Head of caudate nucleus (tissue), 42 donors: Measurements from ENCODE around the gene AKAP13.
A peak's percentile ranks its signal among the peaks of the same experiment; 100 is the strongest.
"Not testable (repeated sequence)": the region's sequence is repeated elsewhere in the genome, so short reads cannot be mapped to it uniquely, and the experiment has no call there.

Experiments used
- DNase-seq, 42 donors: peaks; one replicate each; pipeline versions ENCODE4 v3.0.0 to v3.0.0-alpha.2; 2020 to 2021; ENCODE audit warnings: mixed read lengths in 7 of 42
- intact Hi-C: fragments of 100-400 bp; cut with DNase I; formaldehyde crosslinking; loops from one replicate; pipeline ENCODE4 v1.15.0; 2022

AKAP13 gene

DNA sequence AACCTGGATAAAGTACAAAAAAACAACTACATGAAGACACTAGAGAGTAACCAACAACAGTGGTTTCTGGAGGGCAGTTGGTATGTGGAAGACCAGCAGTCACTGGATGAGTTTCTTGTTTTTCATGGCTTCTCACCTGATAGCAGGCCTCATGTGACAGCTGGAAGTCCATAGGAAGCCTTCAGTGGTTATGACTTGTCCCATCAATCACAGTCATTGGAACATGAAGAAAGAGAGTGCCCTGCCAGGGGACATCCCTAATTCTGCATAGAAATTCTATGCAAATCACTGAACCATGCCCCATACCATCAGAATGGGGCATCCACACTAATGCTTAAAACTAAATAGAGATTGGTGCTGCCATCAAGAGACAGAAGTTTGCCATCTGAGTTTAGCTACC is 81.6 kb downstream of the AKAP13 start:
- DNase-seq: no peak
- intact Hi-C loops: no loop called here

DNA sequence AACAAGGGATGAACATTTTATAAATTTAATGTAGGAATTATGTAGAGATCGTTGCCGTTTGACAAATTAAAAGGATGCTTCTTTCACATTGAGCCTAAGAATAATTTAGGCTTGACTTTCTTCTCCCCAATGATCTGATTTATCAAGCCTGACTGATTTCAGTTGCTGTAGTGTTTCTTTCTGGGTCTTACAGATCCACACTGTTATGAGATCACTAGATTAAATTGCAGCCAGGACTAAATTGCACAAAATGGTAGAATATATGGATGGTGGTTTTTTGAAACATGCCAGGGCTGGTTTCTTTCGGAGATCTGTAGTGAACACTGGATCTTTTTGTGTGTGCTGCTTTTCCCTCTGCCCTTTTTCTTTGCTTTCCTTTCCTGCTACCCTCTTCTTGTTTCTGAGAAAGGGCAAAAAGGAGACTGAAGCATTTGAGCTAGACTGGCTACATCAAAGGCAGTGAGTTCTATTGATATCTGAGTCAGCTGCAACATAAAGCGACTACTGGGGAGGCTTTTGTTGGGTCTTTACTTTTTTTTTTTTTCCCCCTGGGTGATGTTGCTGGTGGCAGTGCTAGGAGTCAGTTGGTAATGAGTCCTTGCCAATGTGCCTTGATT is 83.0 kb downstream of the AKAP13 start:
- DNase-seq: no peak
- intact Hi-C loops: no loop called here

DNA sequence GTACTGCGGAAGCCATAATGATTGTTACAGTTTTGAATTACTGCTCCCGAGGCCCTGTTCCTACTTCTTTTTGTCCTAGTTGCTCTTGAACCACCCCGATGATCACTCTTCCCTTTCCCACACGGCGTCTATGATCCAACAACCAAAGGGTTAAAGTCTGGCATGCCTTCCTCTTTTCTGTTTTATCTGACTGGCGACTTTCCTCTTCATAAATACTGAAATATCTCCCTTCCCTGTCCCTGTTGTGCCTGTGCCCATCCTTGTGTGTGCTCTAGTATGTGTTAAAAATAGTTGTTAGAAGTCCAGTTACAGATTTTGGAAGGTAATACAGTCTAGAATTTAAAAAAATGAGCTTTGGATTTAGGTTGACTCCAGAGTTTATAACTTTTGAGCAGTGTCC is 83.6 kb downstream of the AKAP13 start:
- intact Hi-C loops: no loop called here
- no peak for DNase-seq

DNA sequence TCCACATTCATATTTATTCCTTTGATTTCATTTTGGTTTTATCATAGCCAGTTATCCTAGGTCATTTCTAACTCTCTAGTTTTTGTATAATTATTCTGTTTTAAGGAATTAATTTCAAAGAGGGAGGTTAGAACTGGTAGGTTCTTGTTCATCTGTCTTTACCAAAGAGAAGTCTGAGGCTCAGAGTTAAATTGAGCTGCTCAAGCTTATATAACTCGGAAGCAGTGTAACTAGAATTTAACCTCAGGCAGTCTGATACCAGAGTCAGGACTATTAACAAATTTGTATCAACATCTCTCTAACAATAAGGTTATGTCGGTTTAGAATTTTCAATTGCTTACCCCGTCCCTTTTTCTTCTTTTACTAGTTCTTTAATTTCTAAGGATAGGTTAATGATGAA is 84.1 kb downstream of the AKAP13 start:
- DNase-seq: no peak
- intact Hi-C loops: no loop called here

DNA sequence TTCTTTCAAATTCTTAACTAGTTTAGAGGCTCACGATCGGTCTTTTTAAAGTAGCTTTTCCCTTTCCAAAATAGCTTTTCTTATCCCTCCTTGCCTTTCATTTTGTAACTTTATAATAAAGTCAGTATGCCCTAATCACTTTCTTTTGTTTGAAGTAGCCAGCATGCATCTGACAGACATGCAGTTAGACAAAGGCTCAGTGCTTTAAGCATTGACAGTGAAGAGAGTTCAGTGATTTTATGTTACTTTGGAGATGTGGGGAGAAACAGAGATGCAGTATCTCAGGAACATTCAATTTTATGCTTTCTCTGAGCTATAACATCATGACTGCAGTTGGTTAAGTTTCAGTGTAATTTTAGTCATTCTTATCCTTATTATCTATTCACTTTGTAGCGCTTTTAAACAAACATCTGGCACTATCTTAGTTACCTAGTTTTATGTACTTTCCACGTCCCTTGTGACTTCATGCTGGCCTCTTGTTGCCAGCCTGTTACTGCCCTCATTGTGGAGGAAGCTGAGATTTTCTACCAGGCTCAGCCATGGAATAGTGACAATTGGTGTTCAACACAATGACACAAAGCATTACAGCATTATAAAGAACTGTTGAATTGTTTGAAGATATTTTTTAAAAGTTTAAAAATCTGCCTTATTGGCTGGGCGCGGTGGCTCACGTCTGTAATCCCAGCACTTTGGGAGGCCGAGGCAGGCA is 90.3 kb downstream of the AKAP13 start:
- intact Hi-C loops: no loop called here

DNA sequence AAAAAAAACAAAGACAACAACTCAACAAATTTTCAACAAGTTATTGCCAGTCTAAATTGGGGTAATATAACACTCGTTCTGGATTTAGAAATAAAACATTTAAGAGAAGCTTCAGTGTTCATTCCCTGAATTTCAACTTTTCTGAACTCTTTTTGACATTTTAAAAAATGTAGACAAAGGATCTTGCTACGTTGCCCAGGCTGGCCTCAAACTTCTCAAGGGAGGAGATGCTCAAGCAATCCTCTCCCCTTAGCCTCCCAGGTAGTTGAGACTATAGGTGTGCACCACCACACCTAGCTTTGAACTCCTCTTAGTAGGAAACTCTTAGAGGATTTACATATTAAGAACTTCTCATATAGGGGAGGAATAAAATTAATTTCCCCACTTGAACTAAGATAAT is 91.9 kb downstream of the AKAP13 start:
- intact Hi-C loops: no loop called here
- no peak for DNase-seq

More for the DNA sequence above, 90.3 kb downstream of the AKAP13 start:
- DNase-seq: no peak

DNA sequence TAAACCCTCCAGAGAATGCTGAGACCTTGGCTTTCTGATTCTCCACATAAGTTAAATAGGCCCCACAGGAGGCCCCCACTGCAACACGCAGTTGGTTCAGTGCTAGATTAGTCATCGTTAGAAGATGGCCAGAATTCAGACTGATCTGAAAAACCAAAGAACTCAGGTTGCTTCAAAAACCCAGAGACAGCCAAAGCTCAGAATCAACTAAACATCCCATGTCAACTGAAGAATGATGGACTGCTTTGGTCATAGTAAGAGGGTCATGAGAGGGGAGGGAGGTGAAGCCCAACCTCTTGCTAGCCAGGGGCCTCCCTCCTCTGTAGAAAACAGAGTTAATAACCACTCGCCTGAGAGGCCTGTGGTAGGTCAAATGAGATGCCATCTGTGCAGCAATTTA is 93.1 kb downstream of the AKAP13 start:
- intact Hi-C loops: no loop called here
- no peak for DNase-seq

DNA sequence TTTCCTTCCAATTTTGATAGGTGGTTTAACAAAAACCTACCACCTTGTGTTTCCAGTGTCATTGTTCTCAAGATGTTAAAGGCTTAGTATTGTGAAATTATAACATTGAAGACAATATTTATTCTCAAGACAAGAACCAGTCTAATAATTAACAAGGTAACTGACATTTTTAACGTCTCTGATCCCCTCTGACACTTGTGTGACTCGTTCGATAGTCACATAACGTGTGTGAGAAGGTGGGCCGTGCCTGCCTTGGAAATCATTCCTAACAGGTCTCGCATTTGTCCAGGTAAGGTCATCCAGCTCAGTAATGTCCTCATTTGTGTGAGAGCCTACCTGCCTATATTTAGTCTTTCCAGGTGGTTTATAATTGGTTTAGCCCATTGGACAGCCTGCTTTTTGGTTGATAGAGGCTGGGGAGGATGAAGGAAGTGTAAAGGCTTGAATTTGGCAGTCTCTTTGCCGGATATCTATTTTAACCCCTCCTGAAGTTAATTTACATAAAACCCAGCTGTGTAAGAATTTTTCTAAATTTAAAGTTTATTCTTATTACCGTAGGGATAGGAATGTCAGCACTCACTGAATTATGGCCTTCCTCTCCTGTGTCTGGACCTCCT is 94.4 kb downstream of the AKAP13 start:
- DNase-seq: no peak
- intact Hi-C loops: no loop called here

DNA sequence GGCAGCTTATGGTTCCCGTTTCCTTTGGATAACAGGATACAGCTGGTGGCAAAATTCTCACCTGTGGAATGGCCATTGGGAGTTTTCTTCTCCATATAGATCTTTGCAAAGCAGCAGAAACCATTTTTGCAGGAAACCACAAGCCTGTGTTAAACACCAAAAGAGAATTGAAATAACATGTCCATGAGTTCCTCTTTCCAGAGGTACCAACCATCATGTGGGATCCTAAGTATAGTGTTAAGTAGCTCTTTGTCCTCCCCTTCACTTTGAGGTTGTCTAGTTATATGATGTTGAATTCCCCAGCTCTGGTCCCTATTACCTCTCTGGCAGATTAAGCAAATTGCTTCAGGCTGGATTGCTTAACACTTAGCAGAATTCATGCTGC is 94.9 kb downstream of the AKAP13 start:
- DNase-seq: no peak
- intact Hi-C loops: no loop called here

DNA sequence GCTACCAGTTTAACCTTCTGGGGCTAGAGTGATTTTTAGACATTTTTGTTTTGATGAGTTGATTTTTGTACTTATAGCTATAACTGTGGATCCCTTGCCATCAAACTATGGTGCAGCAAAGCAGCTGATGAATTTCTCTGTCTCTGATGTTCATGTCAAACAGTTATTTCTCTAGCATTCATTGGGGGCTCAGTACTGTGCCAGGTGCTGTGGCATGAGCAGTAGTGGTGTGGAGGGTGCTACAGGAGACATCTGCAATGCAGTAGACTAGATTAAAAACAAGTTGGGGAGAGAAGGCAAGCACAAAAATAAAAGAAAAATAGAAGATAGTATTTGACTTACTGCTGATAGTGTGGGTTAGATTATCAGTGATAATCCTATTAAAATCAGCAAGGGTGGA is 95.3 kb downstream of the AKAP13 start:
- no peak for DNase-seq
- intact Hi-C loops: no loop called here

DNA sequence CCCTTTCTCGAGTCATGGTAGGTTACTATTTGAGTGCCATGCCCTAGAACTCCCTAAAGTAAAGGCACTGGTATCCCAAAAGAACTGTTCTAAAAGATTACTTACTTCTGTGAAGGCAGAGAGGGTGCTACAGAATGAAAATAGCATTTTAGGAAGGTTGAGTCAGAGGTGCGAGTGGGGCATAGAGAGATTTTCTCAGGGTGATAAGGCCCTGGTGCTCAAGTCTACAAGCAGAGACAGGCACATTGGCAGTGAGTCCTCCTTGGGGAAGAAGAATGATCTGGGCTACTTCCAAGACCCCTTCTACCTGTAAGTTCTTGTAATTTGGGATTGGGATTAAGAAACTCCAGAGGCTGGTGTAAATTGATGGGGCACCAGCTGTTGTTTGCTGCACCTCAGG is 96.7 kb downstream of the AKAP13 start:
- no peak for DNase-seq
- intact Hi-C loops: no loop called here

DNA sequence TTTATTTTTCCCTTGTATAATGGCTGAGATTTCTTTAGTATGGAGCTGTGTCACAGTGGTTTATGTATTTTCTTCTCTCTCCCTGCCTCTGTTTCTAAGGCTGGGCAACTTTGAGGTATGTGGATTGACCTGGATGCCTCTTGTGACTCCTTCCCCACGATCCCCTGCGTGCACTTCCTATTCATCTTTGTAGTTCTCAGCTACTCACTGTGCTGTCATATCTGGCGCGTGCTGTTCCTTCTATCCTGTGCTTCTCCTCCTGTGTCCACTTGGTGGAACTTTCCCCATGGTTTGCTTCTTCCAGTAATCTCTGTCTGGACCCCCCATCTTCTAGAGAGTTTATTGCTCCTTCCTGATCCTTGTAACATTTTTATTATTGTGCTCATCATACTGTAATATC is 97.3 kb downstream of the AKAP13 start:
- no peak for DNase-seq
- intact Hi-C loops: no loop called here

DNA sequence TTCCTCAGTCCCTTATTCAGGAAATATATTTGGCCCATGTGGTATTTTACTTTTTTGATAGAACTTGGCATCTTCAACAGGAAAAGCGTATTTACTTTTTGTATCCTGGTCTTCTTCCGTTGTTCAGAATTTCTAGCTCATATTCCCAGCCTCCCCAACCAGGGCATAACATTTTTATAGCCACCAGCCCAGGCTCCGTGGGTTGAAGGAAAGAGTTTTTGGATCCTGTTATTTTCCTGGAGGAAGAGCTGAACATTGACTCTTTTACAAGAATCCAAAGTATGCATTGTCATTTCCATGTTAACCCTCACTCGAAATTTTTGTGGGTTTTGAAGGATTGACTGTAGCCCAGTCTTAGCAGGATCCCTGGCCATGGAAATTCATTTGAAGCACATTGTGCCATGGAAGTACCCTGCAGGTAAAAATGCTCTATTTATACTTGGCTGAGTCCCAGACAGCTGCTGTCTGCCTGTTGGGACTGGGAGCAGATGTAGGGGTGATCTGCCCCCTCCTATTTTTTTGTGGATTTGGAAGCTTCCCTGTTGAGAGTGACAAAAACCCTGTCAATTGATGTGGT is 98.8 kb downstream of the AKAP13 start:
- DNase-seq: no peak
- intact Hi-C loops: no loop called here

DNA sequence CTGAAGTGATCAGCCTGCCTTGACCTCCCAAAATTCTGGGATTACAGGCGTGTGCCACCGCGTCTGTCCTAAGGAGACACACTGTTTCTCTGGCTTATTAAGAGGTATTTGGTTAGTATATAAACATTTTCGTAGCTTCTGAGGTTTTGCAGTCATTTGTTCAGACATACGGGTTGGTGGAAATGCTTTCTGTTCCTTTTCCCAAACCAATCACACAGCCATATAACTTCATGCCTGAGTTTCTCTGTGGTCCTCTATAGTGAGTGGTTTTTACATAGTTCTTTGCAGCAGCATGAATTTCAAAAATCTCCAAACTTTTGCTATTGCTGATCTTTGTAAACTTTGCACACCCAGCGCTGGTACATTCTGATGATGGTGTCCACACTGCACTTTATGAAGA is 100.5 kb downstream of the AKAP13 start:
- intact Hi-C loops: no loop called here
- no peak for DNase-seq

DNA sequence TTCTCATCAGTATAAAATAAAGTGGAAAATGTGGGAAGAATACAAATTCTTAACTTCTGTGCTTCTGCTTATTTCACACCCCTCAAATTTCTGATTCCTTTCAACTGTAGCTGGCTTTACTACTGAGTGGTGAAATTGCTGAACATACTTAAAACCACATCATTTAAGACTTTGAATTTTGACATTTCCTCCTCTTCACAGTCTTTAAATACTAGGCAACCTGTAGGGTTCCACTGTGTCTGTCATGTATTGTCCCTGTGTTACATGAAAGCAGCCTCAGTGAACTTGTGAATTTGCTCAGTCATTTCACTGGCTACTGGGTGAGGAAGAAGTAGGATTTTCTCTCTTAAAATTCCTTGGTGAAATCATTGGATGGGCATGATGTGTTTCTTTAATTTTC is 101.1 kb downstream of the AKAP13 start:
- intact Hi-C loops: not testable (repeated sequence)

DNA sequence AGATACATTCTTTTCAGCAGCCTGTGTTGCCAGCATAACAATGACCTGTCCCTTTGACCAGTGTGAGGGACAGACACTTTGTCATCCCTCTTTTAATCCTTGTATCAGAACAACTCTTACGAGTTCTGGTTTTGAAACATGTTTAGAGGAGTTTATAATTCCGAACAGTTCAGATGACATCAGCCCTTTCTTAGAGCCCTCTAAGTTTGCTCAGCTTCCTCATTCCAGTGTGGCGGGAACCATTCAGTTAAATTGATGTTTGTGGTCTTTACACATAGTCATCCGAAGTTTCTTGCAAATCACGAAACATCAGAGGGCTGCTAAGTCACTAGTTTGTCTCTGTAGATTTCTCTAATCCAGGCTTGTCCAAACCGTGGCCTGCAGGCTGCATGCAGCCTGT is 102.5 kb downstream of the AKAP13 start:
- intact Hi-C loops: no loop called here

More for the DNA sequence above, 101.1 kb downstream of the AKAP13 start:
- not testable (repeated sequence) for DNase-seq

DNA sequence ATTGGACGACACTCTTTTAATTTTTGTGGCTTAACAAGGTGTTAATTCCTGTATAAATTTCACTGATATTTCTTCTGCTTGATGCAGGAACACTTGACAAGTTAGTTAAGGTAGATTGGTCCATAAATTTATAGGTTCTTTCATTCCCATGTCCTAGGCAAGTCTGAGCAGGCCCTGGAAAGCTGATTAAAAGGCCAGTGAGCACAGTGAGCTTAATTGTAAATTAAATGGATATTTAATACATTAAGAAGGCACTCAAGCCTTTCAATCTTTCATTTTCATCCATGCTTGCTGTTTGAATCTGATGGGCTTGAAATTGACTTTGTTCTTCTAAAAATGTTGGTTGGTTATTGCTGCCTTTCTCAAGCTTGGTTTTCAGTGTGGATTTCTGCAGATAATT is 103.6 kb downstream of the AKAP13 start:
- DNase-seq, intact Hi-C loops: not testable (repeated sequence)

More for the DNA sequence above, 102.5 kb downstream of the AKAP13 start:
- no peak for DNase-seq

DNA sequence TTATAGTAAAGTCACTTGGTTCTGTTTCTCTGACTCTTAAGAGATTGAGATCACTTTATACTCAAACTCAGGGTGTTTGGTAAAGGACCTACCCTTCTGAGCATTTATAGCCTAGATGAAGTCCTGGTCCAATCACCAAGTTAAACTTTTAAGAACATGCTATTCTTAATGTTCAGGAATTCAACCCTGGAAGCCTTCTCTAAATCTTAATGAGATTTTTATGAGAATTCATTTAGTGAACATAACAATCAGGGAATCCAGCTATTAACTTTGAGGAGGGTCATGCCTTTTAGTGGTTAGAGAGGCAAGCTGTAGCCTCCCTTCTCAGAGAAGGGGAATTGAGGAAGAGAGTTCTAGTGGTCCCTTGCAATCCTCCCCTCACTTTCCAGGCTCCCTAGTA is 104.5 kb downstream of the AKAP13 start:
- intact Hi-C loops: not testable (repeated sequence)

DNA sequence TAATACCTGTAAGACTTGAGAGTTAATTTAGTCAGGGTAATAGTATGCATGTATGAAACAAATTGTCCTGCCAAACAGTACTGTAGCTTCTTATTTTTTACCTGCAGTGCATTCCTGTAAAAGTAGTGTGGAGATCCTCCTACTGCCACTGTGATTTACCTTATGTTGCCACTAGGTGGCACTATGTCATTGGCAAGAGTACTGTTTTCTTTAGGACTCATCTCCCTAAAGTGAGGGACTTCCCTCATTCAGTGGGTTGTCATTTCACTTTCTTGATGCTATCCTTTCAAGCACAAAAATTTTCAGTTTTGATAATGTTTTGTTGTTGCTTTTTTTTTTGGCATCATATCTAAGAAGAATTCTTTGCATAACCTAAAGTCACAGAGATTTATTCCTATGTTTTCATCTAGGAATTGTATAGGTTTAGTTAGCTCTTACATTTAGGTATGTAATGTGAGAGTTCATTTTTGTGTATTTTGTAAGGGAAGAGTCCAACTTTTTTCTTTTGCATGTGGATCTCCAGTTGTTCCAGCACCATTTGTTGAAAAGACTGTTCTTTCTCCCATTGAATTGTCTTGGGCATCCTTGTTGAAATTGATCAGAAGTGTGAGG is 105.7 kb downstream of the AKAP13 start:
- intact Hi-C loops: no loop called here
- peak in 30 of 42 donors; percentile 12 to 92 (median 67) for DNase-seq

More for the DNA sequence above, 104.5 kb downstream of the AKAP13 start:
- not testable (repeated sequence) for DNase-seq

DNA sequence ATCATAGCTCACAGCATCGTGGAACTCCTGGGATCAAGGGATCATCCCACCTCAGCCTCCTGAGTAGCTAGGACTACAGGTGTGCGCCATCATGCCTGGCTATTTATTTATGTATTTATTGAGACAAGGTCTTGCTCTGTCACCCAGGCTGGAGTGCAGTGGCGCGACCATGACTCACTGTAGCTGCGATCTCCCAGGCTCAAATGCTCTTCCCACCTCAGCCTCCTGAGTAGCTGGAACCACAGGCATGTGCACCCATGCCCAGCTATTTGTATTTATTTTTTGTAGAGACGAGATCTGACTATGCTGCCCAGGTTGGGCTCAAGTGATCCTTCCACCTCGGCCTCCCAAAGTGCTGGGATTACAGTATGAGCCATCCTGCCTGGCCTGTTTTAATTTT is 107.4 kb downstream of the AKAP13 start:
- DNase-seq, intact Hi-C loops: not testable (repeated sequence)
